ENCODE data around the gene SAMD9L. TPM values are rescaled to one million over a fixed set of nuclear protein-coding genes. Genes with fewer than 3 reads are reported as not detected.

SAMD9L gene
- total RNA-seq: 15.6 and 17.7 TPM in 2 replicates

DNA sequence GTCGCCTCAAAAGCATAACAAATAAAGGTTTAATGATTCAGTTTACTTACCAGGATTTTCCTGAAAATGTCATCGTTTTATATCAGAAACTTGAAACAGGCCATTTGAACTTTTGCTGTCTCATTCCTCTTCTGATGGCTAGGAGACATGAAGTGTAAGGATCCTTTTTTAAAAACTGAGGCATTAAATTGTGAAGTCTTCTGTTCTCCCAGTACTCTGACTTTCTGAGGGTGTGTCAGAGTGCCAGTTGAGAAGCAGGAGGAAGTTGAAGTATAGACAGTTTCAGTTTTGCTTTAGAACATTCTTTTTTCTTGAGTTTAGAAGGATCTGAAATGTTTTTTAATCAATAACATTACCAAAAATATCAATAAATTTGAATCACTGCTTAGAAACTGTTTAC is at the start of gene SAMD9L:
Gene SAMD9L (minus strand): TSS at position 242 of the 400 bp plus-strand sequence. CDS start 12,414 bp downstream, outside the sequence.
- DNase-seq (ENCODE audit: low read depth): peak; percentile 41

DNA sequence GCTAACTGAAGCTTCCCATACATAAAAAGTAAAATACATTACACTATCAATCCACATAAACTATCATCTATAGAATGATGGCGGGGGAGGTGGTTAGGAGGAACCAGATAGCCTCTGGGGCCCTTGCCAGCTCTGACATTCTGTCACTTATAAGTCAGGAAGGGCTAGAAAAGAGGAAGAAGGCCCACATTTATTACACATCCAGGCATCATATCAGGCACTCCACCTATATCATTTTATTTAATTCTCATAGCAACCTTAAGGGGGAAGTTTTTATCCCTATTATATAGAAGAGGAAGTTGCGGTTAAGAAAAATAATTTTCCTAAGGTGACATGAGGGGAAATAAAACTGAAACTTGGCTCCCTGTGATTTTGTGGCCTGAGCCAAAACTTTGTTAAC is 48.2 kb upstream of the SAMD9L start:
- DNase-seq (ENCODE audit: low read depth): no peak

DNA sequence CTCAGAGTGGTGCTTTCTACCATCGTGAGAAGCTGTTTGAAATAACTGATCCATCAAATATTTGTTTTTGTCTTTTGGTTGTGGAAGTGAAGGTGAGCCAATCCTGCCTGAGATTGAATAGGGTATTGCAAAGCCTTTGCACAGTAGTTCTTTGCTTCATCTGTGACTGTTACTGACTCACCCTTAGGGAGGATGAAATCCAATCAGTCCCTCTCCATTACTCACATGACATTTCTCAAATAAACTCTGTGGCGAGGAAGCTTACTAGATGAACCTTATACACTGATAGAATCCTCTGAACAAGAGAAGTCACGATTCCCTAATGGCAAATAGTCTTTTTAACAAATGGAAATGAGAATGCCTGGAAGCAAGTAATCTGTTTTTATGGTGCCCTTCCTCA is 46.2 kb upstream of the SAMD9L start:
- DNase-seq (ENCODE audit: low read depth): peak; percentile 29

DNA sequence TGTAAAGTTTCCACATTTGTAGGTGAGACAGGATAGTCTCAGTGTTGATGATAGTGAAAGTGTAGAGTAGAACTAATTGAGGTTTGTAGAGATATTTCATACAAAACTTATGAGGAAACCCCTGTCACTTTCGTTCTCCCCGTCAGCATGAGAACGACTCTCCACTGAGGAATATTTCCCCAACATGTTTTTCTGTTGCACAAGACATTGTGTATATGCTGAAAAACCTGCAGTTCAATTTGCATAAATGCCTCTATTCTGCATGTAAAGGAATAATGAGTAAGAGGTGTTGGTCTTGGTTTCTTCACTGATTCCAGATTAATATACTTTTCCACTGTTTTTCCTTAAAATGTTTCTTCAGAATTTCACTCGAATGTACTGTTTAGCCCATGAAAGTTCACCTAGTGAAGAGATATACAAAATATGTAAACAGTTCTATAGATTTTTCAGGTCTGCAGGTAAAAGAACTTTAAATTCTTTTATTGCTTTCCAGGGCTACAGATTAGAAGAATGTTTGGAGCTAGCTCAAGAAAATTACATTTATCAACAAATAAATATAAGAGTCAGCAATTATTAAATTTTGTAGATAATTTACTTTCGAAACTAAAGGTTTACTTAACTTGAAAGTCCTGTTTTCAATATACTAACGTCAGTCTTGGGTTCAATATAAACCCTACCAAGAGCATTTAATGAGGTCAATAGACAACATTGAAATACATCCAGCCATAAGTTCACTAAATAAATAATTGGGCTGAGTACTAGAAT is 40.9 kb upstream of the SAMD9L start:
- no peak for DNase-seq (ENCODE audit: low read depth)

DNA sequence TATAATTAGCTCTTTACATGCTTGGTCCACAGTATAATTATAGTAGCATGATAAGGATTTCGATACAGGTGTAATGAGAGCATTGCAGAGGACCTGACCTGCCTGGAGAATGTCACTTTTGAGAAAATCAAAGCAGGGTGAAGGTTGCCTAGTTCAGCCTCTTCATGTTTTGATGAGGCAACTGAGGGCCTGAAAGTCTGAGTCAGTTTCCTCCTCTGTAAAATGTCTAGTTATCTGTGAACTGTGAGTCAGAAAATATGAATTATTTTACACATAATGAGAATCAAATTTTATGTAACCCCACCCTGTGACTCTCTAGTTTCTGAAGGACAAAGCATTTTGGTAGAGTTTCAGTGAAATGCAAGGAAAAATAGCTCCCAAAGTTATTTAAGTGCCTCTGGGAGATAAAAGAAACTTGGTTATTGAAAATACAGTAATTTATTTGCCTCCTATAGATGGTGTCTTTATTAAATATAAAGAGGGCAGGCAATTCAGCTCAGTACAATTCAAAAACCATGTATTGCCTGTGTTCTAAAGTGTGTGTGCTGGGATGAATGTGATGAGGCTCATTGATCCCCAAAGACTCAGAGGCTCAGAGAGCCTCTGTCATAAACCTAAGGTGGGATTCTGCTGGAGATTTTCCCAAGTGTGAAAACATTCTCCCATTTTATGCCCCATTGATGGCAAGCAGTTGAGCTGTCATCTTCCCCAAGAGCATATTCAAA is 37.3 kb upstream of the SAMD9L start:
- DNase-seq (ENCODE audit: low read depth): no peak

DNA sequence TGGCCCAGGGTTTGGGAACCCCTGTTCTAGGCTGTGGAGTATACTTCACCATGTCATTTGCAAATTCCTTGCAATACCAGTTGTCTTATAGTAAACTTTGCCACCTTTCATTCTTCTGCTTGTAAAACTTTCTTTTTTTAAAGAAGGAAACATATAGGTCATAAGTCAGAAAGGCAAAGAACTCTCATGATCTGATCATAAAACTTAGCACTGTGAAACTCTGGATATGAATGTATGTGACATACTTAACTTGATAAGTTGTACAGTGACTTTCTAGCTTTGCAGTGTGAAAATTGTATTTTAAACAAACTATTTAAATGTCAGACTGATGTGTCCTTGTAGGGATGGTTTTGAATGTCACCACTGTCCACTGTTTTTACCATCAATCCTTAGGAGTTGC is 31.0 kb upstream of the SAMD9L start:
- no peak for DNase-seq (ENCODE audit: low read depth)

DNA sequence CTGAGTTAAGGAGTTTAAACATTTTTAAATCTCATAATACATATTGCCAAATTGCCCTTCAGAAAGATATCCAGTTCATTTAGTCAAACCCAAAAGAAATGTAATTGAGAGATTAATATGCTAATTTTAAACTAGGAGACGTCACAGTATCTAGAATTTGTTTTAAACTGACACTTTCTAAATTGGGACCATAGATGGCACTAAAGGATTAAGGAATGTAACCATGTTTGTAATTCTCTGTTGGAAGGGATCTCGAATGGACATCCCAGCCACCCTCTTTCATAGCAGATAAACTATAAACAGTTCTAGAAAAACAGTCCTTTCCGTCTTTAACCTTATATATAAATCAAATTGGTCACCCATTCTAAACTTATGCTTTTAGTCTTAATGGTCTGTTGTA is 30.0 kb upstream of the SAMD9L start:
- peak; percentile 26 for DNase-seq (ENCODE audit: low read depth)

DNA sequence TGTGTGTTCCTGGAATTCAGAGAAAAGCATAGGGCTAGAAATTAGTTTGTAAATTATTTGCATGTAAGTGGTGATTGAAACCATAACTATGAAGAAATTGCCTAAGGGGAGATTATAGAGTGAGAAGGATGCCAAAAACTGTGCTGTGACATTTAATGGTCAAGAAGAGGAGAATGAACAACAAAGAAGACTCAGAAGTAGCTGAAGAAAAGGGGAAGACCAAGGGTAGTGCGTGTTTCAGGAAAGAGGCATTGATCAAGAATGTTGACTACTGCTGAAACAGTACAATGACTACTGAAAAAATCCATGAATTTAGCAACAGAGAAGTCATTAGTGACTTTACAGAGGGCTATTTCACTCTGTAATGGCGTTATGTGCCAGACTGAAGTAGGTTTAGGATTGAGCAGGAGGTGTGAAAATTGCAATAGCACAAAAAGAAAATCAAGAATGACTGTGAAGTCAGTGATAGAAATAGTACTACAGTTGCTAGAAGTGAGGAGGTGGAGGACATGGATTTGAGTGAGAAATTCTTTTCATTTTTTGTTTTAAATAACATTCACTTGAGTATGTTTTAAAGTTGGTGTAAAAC is 28.9 kb upstream of the SAMD9L start:
- no peak for DNase-seq (ENCODE audit: low read depth)

DNA sequence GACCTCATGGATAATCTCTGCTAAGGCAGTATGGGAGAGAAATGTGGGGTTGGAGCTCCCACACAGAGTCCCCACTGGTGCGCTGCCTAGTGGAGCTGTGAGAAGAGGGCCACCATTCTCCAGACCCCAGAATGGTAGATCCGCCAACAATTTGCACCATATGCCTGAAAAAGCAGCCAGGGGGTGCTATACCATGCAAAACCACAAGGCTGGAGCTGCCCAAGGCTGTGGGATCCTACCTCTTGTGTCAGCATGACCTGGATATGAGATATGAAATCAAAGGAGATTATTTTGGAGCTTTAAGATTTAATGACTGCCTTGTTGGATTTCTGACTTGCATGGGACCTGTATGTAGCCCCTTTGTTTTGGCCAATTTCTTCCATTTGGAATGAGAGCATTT is 27.0 kb upstream of the SAMD9L start:
- no peak for DNase-seq (ENCODE audit: low read depth)

DNA sequence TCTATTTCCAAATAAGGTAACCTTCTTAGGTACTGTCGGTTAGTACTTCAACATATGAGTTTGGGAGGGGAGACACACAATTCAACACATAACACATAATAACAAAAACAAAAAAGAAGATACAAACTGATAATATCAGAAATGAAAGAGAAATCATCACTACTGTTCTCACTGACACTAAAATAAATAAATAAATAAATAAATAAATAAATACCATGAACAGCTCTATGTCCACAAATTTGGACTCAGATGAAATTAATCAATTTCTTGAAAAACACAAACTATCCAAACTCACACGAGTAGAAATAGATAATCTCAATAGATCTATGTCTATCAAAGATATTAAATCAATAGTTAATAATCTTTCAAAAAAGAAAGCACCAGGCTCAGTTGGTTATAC is 24.5 kb upstream of the SAMD9L start:
- DNase-seq (ENCODE audit: low read depth): no peak

DNA sequence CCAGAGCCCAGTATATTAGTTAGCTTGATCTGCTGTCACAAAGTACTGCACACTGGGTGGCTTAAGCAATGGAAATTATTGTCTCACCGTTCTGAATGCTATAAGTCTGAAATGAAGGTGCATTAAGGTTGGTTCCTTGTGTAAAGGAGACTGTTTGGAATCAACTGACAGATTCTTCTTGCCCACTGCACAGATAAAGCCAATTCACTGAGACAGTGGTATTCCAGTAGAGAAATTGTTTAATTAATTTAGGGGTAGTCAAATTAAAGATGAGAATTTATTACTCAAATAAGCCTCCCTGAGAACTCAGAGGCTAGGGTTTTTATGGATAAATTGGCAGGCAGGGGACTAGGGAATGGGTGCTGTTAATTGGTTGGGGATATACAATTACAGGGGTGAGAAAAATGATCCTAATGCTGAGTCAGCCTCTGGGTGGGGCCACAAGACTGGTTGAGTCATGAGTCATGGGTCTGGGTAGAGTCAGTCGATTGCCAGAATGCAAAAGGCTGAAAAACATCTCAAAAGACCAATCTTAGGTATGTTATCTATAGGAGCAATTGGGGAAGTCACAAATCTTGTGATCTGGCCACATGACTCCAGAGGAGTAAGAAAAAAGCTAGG is 23.5 kb upstream of the SAMD9L start:
- no peak for DNase-seq (ENCODE audit: low read depth)

DNA sequence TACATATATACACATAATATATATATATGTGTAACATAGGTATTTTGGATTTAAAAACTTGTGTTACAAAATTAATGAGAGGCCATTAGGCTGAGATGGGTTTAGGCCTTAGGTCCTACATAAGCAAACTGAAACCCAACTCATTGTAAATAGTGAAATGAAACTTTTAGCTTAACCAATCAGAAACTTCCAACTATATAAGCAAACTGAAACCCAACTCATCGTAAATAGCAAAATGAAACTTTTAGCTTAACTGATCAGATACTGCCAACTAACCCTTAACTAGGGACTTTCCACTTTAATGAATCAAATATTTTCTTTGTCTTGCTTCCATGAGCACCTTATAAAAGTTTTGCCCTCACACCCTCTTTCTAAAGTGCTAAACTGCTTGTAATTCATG is 17.3 kb upstream of the SAMD9L start:
- no peak for DNase-seq (ENCODE audit: low read depth)

DNA sequence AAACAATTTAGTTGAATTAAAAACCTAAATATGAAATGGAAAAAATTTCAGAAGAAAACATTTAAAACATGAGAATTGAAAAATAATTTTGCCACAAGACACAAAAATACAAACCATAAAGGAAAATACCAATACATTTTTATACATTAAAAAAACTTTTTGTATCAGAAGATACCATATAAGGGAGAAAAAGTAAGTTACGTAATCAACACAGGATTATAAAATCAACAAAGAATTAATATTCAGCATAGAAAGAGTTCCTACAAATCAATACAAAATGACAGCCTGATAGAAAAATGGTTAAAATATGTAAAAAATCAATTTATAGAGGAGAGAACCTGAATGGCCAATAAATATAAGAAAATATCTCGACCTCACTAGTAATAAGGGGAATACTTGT is 16.6 kb upstream of the SAMD9L start:
- no peak for DNase-seq (ENCODE audit: low read depth)

DNA sequence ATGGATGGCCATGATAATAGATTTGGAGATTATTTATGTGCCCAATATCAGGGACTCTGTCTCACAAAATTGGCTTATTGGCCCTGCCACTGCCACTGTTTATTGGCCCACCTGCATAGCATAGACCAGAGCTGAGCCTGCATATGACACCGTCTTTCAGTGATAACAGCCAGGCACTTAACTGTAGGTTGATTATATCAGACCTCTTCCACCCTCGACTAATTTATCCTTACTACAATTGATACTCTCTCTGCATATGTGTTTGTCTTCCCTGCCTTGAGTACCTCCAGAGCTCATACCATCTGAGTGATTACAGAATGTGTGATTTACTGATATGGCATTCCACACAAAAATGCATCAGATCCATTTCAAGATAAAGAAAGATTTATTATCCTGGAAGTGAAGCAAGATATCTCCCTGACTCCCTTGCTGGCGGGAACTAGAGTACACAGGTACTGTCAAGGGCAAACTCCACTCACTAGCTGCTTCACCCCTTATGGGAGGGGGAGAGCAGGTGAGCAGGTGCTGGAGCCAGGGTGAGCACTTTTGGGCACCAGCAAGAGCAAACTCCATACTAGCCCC is 13.1 kb upstream of the SAMD9L start:
- DNase-seq (ENCODE audit: low read depth): no peak

DNA sequence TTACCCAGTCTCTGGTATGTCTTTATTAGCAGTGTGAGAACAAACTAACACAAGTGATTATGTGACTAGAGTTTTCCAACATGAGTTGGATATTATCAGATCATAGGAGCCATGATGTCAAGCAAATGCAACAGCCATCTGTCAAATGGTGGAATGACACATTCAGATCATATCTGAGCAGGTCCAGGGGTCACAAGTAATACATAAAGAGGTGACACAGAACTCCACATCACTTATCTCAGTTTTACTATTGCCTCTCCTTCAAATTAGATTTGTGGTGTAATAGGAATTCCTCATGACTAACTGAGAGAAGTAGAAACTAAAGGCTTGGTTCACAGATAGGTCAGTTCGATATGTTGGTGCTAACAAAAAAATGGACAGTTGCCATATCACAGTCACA is 12.2 kb upstream of the SAMD9L start:
- peak; percentile 24 for DNase-seq (ENCODE audit: low read depth)

DNA sequence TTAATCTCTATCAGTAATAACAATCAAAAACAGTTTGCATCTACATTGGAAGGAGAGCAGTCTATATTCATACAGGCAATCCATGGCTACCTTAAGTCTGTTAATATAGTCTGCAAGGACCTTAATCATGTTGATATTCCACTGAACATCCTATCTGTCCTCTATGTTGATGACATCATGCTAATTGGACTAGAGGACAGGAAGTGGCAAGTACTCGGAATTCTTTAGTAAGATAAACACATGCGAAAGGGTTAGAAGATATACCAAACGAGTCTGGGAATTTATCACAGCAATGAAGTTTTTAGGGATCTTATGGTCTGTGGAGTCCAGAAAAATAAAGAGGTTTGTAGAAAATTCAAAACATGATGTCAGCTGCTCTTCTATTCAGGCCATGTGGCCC is 11.3 kb upstream of the SAMD9L start:
- DNase-seq (ENCODE audit: low read depth): no peak

DNA sequence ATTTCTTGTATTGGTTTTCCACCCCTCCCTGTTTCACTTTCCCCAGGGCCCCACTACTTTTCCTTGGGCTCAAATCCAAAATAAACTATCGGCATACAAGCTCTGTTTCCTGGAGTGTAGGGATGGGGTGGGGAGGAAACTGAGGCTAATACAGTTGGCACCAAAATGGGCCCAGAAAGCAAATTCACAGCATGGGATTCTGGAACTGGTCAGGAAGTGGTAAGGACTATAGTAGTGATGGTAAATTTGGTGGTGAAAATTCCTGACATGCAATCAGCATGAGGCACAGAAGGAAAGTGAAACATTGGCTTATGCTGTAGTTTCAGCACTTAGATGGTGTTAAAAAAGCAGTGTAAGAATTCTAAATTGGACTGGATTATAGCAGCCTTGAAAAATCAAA is 8.7 kb upstream of the SAMD9L start:
- DNase-seq (ENCODE audit: low read depth): peak; percentile 25

DNA sequence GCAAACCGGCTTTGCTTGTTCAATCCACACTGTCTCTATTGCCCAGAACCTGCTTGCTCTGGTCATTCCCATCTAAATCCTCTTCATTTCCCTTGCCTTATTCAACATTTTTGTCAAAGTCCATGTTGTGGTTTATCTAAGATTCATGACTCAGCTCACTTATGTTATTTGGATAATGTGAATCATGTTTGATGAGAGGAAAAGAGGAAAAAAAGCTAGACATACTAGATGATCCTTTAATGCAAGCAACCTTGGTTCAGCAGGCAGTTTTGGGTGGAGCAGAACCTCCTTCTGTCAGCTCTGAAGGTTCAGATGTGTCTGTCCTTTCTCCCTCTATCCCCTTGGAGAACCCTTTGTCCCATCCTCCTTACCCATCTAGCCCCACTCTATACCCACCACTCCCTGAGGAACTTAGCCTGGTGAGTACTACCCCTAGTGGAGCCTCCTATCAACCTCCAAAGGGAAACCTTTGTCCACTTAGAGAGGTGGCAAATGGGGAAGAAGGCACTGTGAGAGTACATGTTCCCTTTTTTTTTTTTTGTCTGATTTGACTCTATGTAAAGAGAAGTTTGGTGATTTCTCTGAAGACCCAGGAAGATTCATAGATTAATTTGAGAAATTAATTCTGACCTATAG is 2.1 kb upstream of the SAMD9L start:
- peak; percentile 31 for DNase-seq (ENCODE audit: low read depth)

DNA sequence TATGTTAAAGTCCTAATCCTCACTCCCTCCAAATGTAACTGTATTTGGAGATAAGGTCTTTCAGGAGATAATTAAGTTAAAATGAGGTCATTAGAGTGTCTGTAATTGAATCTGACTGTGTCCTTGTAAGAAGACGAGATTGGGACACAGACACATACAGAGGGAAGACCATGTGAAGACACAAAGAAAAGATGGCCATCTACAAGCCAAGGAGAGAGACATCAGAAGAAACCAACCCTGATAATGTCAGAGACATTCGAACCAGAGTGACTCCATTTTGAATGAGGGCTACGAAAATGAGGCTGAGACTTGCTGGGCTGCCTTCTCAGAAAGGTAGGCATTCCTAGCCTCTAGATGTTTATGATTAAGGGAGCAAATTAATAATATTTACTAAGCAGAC is 542 bp upstream of the SAMD9L start:
- DNase-seq (ENCODE audit: low read depth): no peak

DNA sequence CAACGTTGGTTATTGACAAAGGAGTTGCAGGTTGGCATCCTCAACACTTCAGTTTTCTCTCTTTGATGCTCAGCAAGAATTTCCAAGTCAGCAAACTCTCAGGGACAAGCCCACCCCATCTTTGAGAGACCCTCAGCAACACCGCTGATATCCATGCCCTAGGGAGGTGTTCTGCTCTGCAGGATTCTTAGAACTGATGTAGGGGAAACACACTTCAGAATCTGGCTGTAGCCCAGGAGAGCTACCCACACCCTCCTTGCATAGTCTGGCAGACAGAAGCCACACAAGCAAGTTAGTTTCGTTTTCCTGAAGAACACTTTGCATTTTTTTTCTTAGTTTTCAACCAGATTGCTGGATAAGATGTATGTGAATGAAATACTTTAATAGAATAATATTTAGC is 822 bp downstream of the SAMD9L start:
- DNase-seq (ENCODE audit: low read depth): peak; percentile 61

DNA sequence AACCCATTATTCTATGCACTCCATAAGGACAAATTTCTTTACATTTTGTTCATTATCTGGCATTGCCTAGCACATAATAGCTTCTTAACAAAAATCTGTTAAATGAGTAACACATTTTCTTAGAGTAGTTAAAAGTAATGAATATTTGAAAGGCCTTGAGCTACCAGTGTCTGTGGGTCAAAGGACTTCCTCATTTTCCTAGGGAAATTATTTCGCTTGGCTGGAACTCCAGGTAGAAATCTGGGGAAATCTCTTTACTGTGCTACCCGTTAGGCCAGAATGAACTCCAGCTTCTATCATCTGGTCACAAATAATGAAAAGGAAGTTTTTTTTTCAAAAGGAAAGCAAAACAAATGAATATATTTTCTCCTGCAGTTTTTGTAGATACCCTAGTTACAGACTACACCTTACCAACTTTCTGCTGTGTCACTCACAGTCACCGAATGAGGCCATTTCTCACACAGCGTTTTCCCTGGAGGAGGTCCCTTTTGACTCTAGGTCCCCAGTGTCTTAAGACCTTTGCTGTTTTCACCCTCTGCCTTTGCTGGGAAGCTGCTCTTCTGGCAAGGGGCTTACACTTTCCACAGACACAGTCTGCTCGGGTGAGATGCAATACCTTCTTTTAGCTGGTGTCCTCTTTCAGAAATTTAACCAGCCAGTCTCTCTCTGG is 1.6 kb downstream of the SAMD9L start:
- DNase-seq (ENCODE audit: low read depth): no peak
